GM21367 (cell line): ENCODE results near the gene WARS2.

ENCODE experiments used
- ATAC-seq: cut with Tn5 transposase; IDR thresholded peaks from one replicate; pipeline ENCODE4 v1.9.1; 2021; ENCODE audit not compliant: unreplicated experiment

The WARS2 gene

DNA sequence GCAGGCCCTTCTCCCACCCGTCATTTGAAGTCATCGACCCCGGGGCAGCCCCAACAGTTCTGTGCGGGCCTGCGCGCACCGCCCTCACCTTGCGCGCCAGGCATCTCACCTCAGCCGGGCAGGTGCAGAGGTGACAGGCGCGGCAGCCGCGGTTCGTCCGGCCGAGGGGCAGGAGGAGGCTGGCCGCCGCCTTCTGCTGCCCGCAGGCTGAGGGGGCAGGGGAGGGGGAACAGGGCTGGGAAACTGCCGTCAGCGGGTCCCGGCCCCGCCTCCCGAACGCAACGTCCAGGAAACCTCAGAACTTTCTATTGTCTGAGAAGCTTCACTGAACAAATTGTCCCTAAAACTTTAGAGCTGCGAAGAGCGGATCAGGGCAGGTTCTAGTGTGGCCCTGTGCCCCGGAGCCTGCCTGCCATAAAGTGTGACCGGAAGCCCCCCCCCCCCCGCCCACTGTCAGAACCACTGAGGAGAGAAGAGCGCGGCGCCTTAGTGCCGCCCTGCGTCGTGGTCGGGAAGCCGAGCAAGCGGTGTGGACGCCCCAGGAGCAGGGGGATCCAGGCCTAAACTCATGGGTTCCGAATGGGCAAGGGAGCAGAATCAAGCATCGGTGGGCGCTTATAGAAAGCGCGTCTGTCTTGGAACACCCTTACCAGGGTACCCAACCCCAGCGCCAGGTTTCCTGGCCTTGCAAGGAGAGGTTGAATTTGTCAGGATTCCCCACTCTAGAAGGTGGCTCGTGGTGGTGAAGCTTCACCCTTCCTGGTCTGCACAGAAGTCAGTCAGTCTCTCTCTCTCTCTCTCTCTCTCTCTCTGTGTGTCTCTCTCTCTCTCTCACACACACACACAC is 139.0 kb downstream of the WARS2 start:
- no peak for ATAC-seq

DNA sequence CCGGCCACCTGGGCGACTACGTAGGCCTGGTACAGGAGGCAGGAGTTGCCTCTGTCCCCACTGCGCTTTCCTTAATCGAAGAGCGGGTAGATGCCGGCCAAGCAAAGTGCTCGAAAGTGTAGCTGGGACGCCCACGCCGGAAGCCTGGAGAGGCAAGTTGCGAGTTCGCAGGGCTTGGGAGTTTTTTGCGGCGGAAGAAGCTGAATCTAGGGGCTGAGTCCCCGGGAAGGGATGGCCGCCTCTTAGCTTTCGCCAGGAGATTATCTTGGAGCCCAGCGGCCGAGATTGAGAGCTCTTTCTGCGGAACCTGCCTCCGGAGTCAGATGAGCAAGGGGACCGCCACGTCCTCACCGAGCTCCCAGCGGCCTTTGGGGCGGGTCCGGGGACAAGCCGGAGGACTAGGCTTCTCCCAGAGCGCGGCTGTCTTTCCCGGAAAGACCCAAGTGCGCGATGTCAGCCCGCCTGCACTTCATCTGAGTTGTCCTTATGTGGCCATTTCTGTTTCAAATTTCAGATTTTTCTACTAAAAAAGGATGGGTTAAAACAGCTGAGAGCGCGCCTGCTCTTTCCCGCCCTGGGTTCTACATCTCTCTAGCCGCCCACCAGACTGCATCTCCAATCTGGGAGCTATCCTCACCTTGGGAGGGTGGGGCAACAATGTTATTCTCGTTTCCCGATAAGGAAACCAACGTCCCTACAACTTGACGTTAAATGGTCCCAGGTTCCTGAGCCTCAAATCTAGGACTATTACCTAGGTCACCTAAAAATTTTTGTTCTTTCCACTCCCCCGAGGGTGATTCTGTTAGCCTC is 139.9 kb downstream of the WARS2 start:
- no peak for ATAC-seq

DNA sequence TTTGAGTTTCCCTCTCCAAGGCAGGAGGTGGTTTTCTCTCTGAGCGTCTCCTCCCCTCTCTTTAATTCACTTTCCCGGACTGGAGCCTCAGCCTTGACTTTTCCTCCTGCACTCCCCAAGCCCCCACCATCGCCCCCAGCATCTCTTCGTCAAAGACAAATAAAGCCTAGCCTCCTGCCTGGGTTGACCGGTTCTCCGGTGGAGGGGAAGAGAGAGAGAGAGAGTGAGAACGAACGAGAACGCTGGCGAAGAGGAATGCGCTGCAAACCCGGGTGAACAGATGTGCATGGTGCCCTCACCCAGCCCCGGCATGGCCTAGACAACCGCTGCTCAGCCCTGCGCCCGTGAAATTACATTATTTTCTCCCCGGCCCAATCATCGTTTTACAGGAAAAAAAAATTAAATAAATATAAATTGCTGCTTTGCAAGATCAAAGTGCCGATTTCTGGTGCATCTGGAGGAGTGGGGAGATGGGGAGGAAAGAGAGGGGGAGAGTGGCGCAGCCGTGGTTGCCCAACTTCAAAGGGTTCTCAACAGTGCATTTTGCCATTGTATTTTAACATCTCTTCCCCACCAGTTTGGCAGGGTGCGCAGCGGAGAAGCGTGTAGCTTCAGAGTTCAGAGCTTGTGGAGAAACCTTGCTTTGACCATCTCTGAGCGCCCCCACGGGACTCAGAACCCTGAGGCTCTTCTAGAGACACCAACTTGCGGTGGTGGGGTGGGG is 140.9 kb downstream of the WARS2 start:
- ATAC-seq: no peak

DNA sequence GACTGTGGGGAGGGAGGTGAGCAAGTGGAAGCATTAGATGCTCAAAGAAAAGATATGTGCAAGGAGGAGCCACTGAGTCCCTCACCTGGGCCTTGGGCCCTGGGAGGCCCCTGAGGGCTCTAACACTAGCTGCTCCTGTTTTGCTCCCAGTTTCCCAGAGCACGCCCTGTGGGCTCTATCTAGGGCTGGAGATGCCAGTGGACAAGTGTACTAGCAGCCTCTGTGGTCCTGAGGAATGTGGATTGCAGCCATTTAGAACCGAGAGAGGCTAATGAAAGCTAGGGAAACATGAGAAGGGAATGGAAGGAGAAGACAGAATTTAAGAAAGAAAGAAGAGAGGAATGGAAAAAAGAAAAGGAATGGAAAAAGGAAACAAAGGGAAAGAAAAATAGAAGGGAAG is 142.3 kb downstream of the WARS2 start:
- no peak for ATAC-seq

DNA sequence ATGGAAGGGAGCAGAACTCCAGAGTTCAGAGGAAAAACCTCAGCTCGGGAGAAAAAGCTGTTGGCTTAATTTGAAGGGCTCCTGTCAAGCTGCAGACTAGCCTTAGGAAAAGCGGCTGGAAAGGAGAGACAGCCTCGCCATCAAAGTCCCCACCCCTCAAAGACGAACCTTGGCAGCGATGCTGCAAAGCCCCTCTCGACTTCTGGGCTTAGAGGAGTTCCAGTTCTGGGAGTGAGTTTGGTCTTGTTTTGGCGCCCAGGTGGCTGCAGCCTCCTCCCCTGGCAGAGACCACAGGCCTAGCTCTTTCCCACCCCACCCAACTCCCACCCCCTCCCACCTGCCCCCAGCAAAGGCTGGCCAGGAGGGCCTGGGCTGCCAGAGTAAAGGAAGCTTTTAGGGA is 143.2 kb downstream of the WARS2 start:
- ATAC-seq: no peak

DNA sequence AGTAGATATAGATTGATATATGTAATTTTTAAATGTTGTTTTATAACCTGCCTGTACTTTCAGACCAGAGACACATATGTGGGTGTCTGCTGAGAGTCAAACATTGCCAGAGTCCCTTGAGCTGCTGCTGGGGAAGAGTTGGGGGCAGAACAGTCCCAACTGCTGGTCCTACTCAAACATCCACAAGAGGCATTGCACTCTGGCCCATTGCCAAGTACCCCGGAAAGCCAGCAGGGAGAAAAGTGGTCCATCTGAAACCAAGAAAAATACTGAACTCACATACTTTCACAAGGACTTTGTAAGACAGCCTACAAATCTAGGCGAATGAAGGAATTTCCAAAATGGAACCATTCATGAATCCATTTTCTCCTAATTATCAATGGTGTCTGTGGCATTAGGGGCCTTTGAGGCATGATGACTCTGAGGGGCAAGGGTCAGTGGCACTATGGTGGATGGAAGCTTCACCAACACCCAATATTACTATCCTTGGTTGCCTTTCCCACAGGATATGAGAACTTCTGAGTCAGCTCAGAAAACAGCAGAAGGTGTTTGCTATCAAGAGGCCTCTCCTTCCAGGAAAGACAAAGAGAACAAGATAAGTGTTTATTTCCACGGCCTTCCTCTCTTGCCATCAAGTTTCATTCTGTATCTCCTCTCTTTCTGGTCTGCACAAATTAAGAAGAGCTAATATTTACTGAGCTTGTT is 145.0 kb downstream of the WARS2 start:
- ATAC-seq: no peak

DNA sequence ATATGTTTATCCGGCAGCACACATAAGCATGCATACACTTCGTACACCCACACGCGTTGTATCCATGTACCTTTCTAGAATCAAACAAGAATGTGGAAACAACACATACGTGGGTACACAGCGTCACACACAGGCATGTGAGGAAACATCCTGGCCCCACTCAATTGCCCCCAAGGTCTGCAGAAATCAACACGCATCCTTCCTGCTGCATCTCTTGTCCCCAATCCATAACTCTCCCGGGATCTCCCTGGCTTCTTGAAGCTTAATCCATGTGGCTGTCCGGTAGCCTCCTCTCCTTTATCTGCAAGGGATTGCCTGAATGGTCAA is 146.8 kb downstream of the WARS2 start:
- no peak for ATAC-seq

DNA sequence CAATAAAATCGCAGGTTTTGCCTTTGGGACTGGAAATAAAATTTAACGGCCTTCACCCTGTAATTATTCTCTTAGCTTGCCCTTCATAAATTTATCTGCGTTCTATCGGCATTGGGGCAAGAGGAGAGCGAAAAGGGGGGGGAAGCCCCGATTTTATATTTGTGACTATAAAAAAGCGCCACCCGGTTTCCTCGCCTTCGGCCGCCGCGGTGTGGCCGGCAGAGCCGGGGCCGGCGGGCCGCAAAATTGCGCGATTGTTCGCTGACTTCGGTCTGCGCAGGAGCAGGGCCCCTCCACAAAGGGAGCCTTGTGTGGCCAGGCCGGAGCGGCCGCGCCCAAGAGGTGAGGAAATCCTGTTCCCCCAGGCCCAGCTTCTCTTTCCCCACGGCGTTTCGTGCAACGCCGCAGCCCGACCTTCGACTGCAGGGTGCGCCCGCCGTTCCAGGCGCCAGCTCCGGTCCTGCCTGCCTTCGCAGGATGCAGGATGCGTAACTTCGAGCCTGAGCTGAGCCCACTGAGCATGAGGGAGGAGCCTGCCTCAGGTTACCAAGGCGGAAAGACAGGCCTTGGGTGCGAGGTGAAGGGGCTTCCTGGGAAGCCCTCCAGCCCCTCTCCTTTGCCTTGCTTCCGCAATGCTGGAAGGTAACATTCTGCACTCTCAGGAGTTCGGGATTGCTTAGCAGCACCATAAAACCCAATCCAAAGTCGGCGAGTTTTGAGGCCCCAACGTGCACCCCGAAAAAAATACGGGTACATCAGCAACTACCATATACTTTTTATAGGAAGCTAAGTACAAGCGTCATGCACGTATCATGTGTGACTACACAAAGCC is 147.4 kb downstream of the WARS2 start:
- no peak for ATAC-seq

DNA sequence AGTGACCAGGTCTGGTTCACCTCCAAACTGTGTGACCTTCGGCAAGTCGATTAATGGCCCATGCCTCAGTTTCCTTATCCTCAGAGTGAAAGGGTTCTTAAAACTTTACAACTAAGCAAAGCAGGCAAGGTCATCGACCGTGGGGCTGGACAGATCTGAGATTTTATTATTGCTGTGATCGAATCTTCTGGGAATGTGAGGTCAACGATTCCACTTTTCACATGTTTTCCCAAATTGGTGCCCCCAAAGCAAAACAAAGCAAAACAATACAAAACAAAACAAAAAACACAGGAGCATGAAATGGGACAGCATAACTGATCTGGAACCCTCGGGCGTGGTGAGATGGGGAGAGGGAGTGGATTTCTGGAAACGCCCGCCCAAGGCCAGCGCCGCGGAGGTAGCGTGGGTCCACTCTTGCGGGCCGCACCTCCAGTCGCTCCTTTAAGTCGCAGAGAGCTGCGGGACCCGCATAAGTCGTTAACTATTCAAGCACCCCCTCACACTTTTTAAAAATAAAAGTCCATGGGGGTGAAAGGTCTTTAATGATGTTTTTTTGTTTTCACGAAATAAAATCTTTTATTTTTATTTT is 148.1 kb downstream of the WARS2 start:
- ATAC-seq: no peak

DNA sequence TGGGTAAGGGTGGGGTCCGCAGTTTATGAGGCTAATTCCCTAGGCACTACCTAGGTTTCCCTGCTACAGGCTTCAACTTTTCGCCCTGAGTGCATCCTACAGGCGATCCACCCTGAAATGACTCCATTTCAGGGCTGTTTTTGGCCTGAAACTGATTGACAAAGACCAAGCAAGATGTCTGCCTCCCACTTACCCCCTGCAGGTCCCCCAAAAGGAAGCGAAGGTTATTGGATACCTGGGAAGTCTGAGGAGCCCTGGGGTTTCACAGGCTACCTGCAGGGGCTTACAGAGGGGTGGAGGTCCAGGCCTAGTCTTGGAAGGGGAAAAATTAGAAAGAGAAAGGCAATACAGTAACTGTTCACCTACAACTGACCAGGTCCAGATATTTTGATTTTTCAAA is 149.0 kb downstream of the WARS2 start:
- ATAC-seq: no peak

DNA sequence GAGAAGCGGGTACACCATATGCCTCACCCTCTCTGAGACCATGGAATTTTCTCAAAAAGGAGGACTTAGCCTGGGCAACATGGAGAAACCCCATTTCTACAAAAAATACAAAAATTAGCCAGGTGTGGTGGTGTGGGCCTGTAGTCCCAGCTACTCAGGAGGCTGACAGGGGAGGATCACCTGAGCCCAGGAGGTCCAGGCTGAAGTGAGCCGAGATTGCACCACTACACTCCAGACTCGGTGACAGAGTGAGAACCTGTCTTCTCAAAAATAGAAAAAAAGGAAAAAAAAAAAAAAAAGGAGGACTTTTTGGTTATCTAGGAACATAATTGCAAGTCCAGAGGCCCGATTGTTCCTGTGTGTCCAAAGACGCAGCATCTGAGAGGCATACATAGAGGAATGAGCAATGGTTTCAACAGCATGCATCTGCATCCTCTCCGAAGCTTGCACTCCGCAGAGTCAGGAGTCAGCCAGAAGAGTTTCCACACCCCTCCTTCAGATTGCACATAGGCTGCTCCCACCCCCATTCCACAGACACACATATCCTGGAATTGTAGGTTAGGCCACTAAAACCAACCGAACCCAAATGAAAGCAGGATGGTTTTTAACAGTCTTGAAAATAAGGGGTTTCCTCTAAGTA is 149.8 kb downstream of the WARS2 start:
- no peak for ATAC-seq

DNA sequence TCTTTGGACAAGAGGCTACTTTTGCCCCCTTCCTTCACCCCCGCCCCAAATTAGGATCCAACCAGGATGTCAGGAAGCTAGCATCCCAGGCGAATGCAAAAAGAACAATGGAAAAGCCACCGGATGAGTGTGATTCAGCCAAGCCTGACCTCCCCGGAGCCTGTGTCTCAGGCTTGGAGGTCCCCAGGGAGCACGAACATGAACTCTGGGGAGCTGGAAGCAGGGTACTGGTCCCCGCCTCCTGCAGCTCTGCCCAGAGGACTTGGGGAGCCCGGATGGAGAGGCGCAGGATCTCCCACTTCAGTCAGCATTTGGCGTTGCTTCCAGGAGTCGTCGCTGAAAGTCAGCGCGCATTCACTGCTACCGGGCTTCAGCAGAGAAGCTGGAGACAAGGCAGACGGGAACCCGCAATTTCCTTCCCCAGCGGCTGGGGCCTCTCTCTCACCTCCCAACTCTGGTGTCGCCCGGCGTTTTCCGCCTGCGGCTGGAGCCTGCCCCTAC is 150.5 kb downstream of the WARS2 start:
- ATAC-seq: no peak

DNA sequence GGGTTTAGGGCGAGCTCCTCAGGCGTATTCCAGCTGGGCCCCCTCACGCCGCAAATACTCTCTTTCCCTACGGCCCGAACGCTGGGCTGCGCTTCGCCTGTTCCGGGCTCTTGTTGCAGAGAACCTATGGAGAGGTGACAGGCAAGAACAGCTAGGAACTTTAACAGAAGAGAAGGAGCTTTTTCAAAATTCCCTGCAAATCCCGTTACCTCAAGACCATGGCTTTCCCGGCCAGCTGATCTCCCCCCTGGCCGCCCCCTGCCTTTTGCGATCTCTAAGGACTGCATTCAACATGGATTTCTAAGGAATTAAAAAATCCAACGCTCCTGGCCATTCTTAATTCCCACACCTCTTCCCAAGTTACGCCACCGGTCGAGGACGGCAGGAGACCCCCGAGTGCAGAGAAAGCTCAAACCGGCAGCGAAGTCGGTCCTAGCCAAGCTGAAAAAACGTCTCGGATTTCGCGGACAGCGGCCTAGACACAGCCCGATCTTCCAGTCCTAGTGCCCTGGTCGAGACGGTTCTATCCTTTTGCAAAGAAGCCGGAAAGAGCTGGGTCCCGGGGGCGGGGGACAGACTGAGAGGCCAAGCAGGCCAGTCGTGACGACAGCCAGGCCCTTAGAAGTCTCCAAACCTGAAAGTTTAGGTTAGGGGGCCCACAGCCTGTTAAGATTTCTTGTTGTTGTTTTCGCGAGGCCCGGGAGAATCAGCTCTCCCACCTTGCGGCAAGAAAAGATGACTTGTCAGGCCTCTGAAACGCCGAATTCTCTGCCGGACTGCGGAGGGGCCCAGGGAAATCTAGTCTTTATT is 151.2 kb downstream of the WARS2 start:
- ATAC-seq: no peak

DNA sequence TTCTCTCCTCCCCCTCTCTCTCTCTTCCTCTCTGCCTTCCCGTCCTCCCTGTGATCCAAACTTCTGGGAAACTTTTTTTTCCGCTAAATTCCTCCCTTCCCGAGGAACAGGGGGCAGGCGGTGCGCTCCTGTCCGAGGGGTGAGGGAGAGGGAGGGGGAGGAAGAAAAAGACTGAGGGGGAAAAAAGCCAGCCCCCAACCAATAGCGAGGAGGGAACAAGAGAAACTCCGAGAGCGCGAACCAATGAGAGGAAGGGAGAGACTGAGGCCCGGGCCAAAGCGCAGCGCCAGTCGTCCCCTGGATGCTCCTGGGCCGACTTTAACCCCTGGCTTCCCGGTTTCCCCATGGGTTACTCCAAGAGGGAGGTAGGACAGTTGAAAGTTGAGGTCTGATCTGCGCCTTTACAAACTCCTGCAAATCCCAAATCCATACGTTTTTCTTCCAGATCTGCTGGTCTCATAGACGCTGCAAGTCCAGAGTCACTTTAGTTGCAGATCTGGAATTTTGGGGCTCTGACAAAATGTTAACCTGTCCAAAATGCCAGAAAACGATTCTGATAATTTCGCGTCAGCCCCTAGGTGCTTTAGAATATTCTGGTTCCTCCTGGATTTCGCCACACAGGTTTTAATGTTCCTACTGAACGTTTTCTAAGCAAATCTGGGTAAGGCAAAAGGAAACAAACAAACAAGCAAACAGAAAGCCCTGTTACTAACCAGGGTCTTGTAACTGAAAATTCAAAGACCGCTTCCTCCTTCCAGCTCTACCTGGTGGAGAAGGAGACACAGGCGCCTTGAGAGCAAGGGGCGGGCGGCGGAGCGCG is 152.1 kb downstream of the WARS2 start, which contains the start of gene TBX15:
Gene TBX15 (minus strand): TSS at position 158 of the 820 bp plus-strand sequence. CDS start 548 bp downstream, outside the sequence.
- ATAC-seq: no peak

DNA sequence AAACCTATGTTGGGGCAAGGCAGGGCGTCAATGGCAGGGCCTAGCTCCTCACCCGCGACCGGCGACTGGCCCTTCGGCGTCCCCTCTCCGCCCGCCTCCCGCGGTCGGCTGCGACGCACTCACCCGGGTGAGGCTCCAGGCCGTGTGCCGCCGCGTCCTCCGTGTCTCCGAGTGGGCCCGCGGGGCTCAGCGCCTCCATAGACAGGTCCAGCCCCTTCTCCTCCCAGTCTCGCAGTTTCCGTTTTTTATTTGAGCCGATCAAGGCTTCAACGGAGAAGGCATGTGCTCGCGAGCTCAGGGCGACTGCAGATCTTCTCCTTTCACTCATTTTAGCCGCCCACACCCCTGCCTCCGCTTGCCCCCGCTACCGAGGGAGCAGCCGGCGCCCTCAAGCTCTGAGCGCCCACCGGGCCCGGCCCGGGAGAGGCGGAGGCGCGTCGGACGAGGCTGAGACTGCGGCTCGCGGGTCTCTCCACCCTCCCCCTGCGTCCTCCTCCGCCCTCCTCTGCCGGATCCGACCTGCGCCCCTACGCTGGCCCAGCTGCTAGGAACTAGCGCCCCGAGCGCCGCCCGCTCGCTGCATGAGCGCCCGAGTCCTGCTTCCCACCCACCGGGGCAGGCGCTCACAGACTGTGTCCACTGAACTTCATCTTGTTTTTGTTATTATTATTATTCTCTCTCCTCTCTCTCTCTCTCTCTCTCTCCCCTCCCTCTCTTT is 152.8 kb downstream of the WARS2 start:
- ATAC-seq: no peak

DNA sequence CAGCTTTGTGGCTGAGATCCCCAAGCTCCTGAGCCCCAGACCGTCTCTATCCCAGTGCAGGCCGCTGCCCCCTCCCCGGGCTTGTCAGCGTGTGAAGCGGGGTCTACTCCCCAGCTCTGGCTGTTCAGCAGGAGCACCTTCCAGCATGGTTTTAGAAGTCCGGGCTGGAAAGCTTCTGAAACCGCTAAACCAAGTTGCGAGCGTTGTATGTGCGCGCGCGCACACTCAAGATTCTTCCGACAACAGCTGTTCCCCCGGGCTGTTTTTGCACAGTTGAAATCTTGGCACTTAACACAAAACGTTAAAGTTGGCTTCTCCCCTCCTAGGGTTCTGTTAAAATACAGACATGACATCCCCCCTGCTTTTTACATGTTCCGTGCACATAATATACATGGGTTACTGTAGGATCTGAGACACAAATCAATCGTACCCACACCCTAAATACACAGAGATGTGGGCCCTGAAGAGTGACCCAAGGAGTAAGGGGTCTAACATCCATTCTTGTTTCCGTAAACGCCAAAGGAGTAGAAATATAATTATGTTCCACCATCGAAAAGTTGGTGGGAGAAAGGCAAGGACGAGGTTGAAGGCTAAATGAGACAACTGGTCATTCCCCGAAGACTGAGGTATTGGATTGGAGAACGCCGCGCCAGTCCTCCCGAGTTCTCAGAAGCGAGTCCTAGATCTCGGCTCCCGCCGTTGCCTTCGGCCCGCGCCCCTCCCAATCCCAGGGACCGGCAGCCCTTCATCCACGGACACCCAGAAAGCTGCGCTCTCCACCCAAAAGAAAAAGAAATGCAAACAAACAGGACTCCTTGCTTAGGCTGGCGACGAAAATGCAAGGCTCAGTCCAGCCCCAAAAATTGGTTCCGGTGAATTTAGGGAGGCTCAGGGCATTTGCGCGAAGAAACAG is 153.6 kb downstream of the WARS2 start:
- ATAC-seq: no peak
